NCI-H1417 (cell line): Measurements from ENCODE around the gene EHMT1.

Source experiments
- DNase-seq, 3 experiments: peaks; one replicate each; lab custom pipeline; 2025; lab: John Stamatoyannopoulos, UW

The EHMT1 gene

GRCh38 chr9:137784641-137785513 is 166.1 kb downstream of the EHMT1 start:
- DNase-seq: no peak

- peak; percentile 9 to 97 (median 86) for DNase-seq
Measured at GRCh38 chr9:137785704-137786161, 166.9 kb downstream of the EHMT1 start.

DNA sequence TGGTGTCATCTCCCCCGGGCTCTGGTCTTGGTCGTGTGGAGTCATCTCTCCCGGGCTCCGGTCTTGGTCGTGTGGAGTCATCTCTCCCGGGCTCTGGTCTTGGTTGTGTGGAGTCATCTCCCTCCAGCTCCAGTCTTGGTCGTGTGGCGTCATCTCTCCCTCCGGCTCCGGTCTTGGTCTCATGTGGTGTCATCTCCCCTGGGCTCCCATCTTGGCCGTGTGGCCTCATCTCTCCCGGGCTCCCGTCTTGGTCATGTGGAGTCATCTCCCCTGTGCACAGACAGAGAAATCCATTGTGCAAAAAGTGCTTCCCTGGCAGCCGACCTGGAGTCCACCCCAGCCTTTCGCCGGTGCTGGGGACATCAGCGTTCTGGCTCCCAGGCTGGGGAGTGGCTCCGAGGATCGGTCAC is 167.7 kb downstream of the EHMT1 start:
- no peak for DNase-seq

- DNase-seq: peak in 1 of 3 experiments; percentile 6
Measured at GRCh38 chr9:137787381-137787780, 168.6 kb downstream of the EHMT1 start.

GRCh38 chr9:137787786-137788505 is 169.1 kb downstream of the EHMT1 start:
- DNase-seq: no peak

DNA sequence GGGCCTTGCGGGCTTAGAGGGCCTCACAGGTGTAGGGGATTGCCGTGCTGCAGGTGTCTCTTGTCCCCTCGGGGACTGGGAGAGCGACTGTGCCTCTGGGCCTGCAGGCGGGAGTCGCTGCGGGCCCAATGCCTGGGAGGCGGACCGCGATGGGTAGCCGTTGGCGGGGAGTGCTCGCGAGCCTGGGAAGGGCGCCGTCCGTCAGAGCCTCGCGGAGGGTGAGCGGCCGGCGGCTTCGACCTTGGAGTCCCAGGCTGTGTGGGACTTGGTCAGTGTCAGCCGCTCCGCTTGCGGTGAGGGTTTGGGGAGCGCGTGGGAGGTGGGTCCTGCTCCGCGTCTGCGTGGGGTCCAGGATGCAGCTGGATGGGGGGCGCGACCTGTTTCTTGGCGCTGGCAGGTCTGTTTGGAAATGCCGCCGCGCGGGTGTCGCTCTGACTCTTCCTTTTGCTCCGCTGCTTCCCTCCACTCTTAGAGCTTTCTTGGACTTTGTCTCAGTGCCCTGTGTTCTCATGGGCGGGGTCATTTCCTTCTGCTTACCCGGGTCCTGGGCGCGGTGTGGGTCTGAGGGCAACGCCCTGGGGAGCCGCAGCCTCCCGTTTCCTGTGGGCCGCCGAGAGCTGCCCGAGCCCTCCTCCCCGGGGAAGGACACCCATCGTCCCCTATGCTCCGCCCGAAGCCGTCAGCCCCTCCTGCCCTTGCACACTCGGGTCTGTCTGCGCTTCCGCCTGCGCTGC is 169.9 kb downstream of the EHMT1 start:
- DNase-seq: no peak

DNA sequence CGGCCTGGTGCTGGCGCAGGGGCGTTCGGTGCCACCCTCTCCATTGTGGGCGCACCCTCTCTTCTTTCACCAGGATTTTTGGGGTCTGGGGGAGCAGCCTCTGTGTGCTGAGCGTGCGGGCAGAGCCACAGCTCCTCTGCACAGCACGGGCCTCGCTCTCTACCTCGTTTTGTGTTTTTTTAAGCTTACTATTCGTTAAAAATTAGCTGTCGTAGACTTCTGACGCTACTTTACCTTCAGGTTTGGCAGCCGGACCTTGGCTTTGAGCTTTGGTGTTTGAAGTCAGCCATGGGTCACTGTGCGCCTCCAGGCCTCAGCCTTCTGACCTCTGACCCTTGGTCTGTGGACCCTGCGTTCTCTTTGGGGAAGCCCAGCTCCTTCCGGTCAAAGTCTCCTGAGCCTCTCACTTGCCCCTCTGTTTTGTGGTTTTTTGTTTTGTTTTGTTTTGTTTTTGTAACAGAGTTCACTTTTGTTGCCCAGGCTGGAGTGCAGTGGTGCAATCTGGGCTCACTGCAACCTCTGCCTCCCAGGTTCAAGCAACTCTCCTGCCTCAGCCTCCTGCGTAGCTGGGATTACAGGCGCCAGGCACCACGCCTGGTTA is 170.6 kb downstream of the EHMT1 start:
- no peak for DNase-seq

- DNase-seq: no peak
Measured at GRCh38 chr9:137791947-137792346, 173.1 kb downstream of the EHMT1 start.

DNA sequence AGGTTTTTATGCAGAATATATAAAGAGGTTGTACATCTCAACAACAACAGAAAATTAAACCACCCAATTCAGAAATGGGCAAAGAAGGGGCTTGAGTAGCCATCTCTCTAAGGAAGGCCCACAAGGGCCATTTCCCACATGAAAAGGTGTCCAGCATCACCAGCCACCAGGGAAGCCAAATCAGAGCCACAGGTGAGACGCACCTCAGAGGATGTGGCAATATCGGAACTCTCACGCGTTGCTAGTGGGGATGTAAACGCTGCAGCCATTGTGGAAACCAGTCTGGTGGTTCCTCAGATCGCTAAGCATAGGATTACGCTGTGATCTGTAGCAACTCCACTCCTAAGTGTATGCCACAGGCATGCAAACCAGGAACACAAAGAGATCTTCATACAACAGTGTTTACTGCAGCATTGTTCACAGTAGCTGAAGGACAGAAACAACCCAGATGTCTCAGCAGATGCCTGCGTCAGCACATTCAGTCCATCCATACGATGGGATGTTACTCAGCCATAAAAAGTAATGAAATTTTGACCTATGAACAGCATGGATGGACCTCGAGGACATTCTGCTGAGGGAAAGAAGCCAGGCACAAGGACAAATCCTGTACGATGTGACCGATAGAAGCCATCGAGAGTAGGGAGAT is 174.5 kb downstream of the EHMT1 start:
- DNase-seq: no peak

DNA sequence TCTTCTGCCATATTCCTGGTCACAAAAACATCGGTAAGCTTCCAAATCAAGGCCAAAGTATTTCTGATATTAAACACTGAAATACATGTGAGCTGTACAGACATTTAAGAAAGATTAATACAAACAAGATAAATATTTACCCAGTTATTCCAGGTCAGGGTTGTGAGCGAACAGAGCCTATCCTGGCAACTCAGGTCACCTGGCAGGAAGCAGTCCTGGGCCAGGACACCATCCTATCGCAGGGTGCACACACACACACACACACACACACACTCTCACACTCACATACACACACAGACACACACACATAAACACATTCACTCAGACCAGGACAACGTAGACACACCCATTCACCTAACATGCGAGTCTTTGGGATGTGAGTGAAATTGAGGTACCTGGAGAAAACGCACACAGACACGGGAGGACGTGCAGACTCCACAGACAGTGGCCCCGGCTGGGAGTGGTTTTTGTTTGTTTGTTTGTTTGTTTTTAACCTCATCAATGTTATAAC is 176.4 kb downstream of the EHMT1 start:
- no peak for DNase-seq

DNA sequence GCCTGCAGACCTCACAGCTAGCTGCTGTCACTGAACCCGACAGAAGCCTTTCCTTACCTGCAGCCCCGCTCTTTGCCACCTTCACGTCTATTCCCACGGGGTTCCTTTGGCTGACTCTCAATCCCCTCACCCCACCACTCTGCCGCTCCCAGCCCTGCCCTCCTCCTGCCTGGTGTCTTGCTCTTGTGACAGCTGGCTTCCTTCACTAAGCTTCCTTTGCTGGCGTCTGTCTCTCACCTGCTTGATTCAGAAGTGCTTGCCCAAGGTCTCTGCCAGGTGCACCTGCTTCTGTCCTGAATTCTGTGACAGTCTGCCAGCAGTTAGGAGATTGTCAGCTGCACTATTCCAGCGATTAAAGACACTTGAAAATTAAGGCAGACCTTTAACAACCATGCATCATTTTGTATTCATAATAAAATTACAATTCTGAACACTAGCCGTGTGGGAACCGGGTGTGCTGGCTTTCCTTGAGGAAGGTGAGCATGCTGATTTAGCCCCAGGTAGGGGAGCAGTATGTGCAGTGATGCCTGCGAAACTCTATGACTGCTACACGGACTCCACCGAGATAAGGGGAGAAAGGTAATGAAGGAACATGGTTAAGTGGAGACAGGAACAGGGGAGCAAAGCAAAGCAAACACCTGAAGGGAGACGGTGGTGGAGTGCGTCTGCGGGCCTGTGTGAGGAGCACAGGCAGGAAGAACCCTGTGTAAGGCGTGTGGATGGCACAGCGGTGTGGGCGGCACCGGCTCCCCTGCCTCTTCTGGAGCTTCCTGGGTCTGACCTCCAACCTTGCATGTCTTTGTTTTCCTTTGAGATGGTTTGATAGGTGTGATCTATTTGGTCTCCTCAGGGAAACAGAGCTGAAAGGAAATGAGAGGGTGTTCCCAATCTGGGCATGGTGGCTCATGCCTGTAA is 178.7 kb downstream of the EHMT1 start:
- peak; percentile 78 to 93 (median 83) for DNase-seq

GRCh38 chr9:137798142-137798541 is 179.3 kb downstream of the EHMT1 start:
- DNase-seq: no peak

GRCh38 chr9:137798901-137799629 is 180.3 kb downstream of the EHMT1 start:
- DNase-seq: no peak

- DNase-seq: no peak
Measured at GRCh38 chr9:137799630-137799983, 180.8 kb downstream of the EHMT1 start.

GRCh38 chr9:137800196-137801022 is 181.6 kb downstream of the EHMT1 start:
- DNase-seq: no peak

DNA sequence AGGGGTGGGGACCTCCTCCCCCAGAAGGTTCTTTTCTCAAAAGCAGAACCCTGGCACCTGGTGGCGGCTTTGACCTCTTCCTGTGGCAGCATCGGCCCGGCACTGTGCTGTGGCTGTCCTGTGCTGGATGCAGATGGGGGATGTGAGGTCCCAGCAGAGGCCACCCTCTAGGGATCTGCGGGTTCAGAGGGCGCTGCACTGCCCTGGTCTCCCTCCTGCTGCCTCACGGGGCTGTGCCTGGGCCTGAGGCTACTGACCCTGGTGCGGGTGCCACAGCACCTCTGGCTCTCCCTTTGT is 182.2 kb downstream of the EHMT1 start:
- DNase-seq: no peak

GRCh38 chr9:137802021-137802420 is 183.2 kb downstream of the EHMT1 start:
- DNase-seq: no peak

- DNase-seq: no peak
Measured at GRCh38 chr9:137802521-137803243, 183.9 kb downstream of the EHMT1 start.
